Measurements from ENCODE around the gene SHISA5. TPM values are rescaled to one million over a fixed set of nuclear protein-coding genes. Genes with fewer than 3 reads are reported as not detected.
A peak's percentile ranks its signal among the peaks of the same experiment; 100 is the strongest.

Gene SHISA5
- total RNA-seq, 1 experiment from 2014 or later = 174 TPM

DNA sequence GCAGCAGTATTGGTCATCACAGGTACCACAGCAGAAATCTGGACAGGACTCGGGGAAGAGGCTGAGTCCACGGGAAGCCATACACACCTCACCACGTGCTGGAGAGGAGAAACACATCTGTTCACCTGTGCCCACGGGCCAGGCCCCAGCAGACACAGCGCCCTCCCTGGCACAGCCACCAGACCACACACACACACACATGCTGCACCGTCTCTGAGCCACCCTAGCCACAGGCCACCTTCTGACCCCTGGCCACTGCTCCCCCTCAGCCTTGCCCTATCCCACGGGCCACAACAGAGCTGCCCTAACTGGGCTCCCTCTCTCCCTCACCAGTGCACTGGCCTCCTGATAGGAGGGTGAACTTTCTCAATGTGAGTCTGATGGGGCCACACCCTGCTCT is 2.8 kb downstream of the SHISA5 start:
- peaks cover 4% of the 10 kb centered on the region; the same call in 1 of the 2 replicates for H3K4me1 ChIP-seq (ENCODE audit: insufficient read depth, low read length)
- no peak overlapping the region for H3K23ac ChIP-seq (ENCODE audit: insufficient read length, low read depth, low read length)
- H3K56ac ChIP-seq (ENCODE audit: insufficient read length, low read depth, low read length) = no peak overlapping the region
- TF ChIP-seq, protein P1, sequence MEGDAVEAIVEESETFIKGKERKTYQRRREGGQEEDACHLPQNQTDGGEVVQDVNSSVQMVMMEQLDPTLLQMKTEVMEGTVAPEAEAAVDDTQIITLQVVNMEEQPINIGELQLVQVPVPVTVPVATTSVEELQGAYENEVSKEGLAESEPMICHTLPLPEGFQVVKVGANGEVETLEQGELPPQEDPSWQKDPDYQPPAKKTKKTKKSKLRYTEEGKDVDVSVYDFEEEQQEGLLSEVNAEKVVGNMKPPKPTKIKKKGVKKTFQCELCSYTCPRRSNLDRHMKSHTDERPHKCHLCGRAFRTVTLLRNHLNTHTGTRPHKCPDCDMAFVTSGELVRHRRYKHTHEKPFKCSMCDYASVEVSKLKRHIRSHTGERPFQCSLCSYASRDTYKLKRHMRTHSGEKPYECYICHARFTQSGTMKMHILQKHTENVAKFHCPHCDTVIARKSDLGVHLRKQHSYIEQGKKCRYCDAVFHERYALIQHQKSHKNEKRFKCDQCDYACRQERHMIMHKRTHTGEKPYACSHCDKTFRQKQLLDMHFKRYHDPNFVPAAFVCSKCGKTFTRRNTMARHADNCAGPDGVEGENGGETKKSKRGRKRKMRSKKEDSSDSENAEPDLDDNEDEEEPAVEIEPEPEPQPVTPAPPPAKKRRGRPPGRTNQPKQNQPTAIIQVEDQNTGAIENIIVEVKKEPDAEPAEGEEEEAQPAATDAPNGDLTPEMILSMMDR (conservative IDR thresholded peaks at IDR 0.05) = no peak
- H2BK5ac ChIP-seq (ENCODE audit: insufficient read length, low read length) = no peak overlapping the region
- peaks cover 18 to 28% (median 28%) of the 10 kb centered on the region in 3 experiments for H3K36me3 Mint-ChIP-seq (ENCODE audit: insufficient read depth in 1 of 3, low read depth in 3 of 3)
- H3K79me2 ChIP-seq (ENCODE audit: insufficient read depth, low read length) = peaks cover 1% of the 10 kb centered on the region; the same call in 1 of the 2 replicates
- H3K4me2 ChIP-seq (ENCODE audit: insufficient read depth, insufficient read length, low read length) = no peak overlapping the region
- H2BK12ac ChIP-seq (ENCODE audit: insufficient read length, low read depth, low read length) = no peak overlapping the region
- H2BK120ac ChIP-seq (ENCODE audit: low read depth, low read length, poor library complexity, severe bottlenecking) = no peak overlapping the region
- no peak overlapping the region for H3K4ac ChIP-seq (ENCODE audit: low read depth, low read length)
- H3K9me3 ChIP-seq (ENCODE audit: control insufficient read depth, low read depth, low read length) = no peaks in the 10 kb centered on the region
- H3K18ac ChIP-seq (ENCODE audit: insufficient read length, low read depth, low read length) = no peak overlapping the region
- H2AK5ac ChIP-seq (ENCODE audit: insufficient read length, low read length) = no peak overlapping the region
- no peaks in the 10 kb centered on the region for H3K27me3 ChIP-seq (ENCODE audit: insufficient read depth, low read length)
- H2BK20ac ChIP-seq (ENCODE audit: low read depth, low read length, poor library complexity, severe bottlenecking) = no peak overlapping the region
- no peak overlapping the region for H4K91ac ChIP-seq (ENCODE audit: insufficient read length, low read depth, low read length)
- H3K27ac ChIP-seq (ENCODE audit: insufficient read length, low read depth, low read length) = no peak overlapping the region
- WGBS (ENCODE audit: extremely low coverage, insufficient read length, low lambda C conversion rate) = no CpG with 5 or more reads among the region's 7 CpGs
- no peak overlapping the region for H3K14ac ChIP-seq (ENCODE audit: insufficient read depth, low read length)
- no peak overlapping the region for H4K8ac ChIP-seq (replicated peaks; ENCODE audit: insufficient read length, low read depth, low read length)
- no peak overlapping the region for H3K4me3 Mint-ChIP-seq
- H3K79me1 ChIP-seq (ENCODE audit: insufficient read depth, low read depth, low read length, poor library complexity, severe bottlenecking) = no peaks in the 10 kb centered on the region
- H3K27ac Mint-ChIP-seq = peak overlapping the region; percentile 2 to 66 (median 63); a peak in 5 of 7 replicates
- peaks cover 10% of the 10 kb centered on the region in 2 experiments; a peak in 4 of 5 replicates for H3K9me3 Mint-ChIP-seq
- peaks cover 11% of the 10 kb centered on the region for H3K23me2 ChIP-seq (ENCODE audit: insufficient read length, low read depth, low read length, poor library complexity, severe bottlenecking)
- H3K4me1 Mint-ChIP-seq = peaks cover 25 to 31% of the 10 kb centered on the region in 2 experiments
- H4K5ac ChIP-seq (ENCODE audit: insufficient read length, low read depth, low read length) = no peak overlapping the region
- no peak for DNase-seq
- no peak overlapping the region for H2BK15ac ChIP-seq (ENCODE audit: low read depth, low read length)
- no peak overlapping the region for H3K9ac ChIP-seq (ENCODE audit: extremely low read depth, insufficient read length, low read length)
- H3K27me3 Mint-ChIP-seq (ENCODE audit: low read depth) = peaks cover 8% of the 10 kb centered on the region
- no peaks in the 10 kb centered on the region for H4K20me1 ChIP-seq (ENCODE audit: control insufficient read depth, insufficient read depth, insufficient read length)
- H3T11ph ChIP-seq (ENCODE audit: low read length) = no peak overlapping the region
- H2AFZ ChIP-seq (ENCODE audit: low read length) = no peak overlapping the region

Measured in H9 (cell line).